Stomach smooth muscle (tissue), 2 donors: ENCODE results near the gene NPIPB6.
A peak's percentile ranks its signal among the peaks of the same experiment; 100 is the strongest.

Source experiments
- H3K27ac ChIP-seq: one replicate; pipeline ENCODE4 v1.7.0; 2013; ENCODE audit warnings: mild to moderate bottlenecking, low read length, inconsistent platforms
- H3K27me3 ChIP-seq, 2 donors: one replicate each; pipeline ENCODE4 v1.7.0; 2013; ENCODE audit warnings: low read length in 2 of 2; ENCODE audit not compliant: insufficient read depth in 2 of 2, control insufficient read depth in 1 of 2
- H3K36me3 ChIP-seq, 2 donors: one replicate each; pipeline ENCODE4 v1.7.0; 2013; ENCODE audit warnings: low read length in 2 of 2; ENCODE audit not compliant: control insufficient read depth in 2 of 2, insufficient read depth in 2 of 2
- H3K4me1 ChIP-seq: one replicate; pipeline ENCODE4 v1.7.0; 2013; ENCODE audit warnings: low read length; ENCODE audit not compliant: control insufficient read depth, insufficient read depth
- H3K4me3 ChIP-seq, 2 donors: one replicate each; pipeline ENCODE4 v1.7.0; 2013; ENCODE audit warnings: low read length in 2 of 2
- H3K9ac ChIP-seq, 2 donors: one replicate each; pipeline ENCODE4 v1.7.0; 2013; ENCODE audit warnings: low read length in 2 of 2, mild to moderate bottlenecking in 1 of 2
- H3K9me3 ChIP-seq, 2 donors: one replicate each; pipeline ENCODE4 v1.7.0; 2013; ENCODE audit warnings: low read length in 2 of 2; ENCODE audit not compliant: control insufficient read depth in 2 of 2
- donor health status: healthy.
- donor health status: Pancreatic carcinoma.

NPIPB6 gene

GRCh38 chr16:28297784-28298510 is 65.4 kb downstream of the NPIPB6 start:
- Histone ChIP-seq H3K27ac (no peak overlapping the region), H3K9ac (no peak overlapping the region), H3K9me3 (no peaks in the 10 kb centered on the region), H3K4me1 (peaks cover 5% of the 10 kb centered on the region), H3K4me3 (no peak overlapping the region), H3K36me3 (no peaks in the 10 kb centered on the region), H3K27me3 (no peaks in the 10 kb centered on the region)

DNA sequence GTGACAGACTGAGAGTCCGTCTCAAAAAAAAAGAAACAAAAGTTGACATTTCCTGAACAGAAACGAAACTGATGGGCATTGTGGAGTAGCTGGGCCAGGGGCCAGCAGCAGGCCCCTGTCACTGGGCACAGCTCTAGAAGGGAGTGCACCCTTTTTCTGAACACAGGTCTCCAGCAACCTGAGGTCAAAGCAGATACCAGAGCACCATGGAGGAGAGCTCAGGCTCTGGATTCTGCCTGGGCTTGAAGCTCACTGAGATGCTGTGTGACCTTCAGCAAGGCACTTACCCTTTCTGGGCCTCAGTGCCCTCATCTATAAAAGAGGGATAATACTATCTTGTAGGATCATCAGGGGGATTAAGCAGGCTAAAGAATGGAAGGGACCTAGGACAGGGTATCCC is 66.0 kb downstream of the NPIPB6 start:
- Histone ChIP-seq H3K4me1 (peaks cover 11% of the 10 kb centered on the region), H3K9ac (no peak overlapping the region), H3K4me3 (no peak overlapping the region), H3K27ac (no peak overlapping the region), H3K9me3 (no peaks in the 10 kb centered on the region), H3K36me3 (no peaks in the 10 kb centered on the region), H3K27me3 (peaks cover 0 to 2% of the 10 kb centered on the region in 2 donors)

- Histone ChIP-seq H3K27me3 (peaks cover 0 to 2% of the 10 kb centered on the region in 2 donors), H3K27ac (no peak overlapping the region), H3K4me1 (peaks cover 17% of the 10 kb centered on the region), H3K36me3 (no peaks in the 10 kb centered on the region), H3K9me3 (no peaks in the 10 kb centered on the region), H3K9ac (no peak overlapping the region), H3K4me3 (no peak overlapping the region)
These were observed 68.0 kb downstream of the NPIPB6 start for GRCh38 chr16:28295276-28295675.

DNA sequence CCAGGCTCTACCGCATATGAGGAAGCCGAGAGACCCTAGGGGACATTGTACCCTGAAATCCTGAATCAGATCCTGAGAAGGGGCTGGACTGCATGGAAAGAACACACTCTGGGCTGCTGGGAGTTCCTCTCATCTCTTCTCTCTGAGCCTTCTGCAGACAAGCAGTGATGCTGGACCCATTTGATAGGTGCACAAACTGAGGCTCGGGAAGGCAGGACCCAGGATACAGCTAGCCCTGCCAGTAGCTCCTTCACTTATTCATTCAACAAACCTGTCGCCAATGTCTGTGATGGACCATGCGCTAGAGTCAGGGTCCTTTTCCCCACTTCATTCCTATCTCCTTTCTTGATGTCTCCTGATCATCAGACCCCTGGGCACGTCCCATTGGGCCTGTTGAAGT is 69.1 kb downstream of the NPIPB6 start:
- H3K4me3 ChIP-seq: no peak overlapping the region
- H3K4me1 ChIP-seq: peaks cover 17% of the 10 kb centered on the region
- no peak overlapping the region for H3K9ac ChIP-seq

GRCh38 chr16:28293601-28293960 is 69.7 kb downstream of the NPIPB6 start:
- peaks cover 17% of the 10 kb centered on the region for H3K4me1 ChIP-seq

More for the DNA sequence above, 69.1 kb downstream of the NPIPB6 start:
- H3K9me3 ChIP-seq: no peaks in the 10 kb centered on the region
- no peaks in the 10 kb centered on the region for H3K36me3 ChIP-seq
- no peak overlapping the region for H3K27ac ChIP-seq
- peaks cover 0 to 2% of the 10 kb centered on the region in 2 donors for H3K27me3 ChIP-seq

GRCh38 chr16:28292731-28293600 is 70.3 kb downstream of the NPIPB6 start:
- H3K4me3 ChIP-seq: peak overlapping the region; percentile 59 to 68
- no peak overlapping the region for H3K27ac ChIP-seq
- H3K36me3 ChIP-seq: no peaks in the 10 kb centered on the region
- H3K9me3 ChIP-seq: no peaks in the 10 kb centered on the region
- peak overlapping the region in 1 of 2 donors; percentile 13 for H3K9ac ChIP-seq
- peaks cover 0 to 2% of the 10 kb centered on the region in 2 donors for H3K27me3 ChIP-seq
- H3K4me1 ChIP-seq: peaks cover 17% of the 10 kb centered on the region

More at GRCh38 chr16:28293601-28293960, 69.7 kb downstream of the NPIPB6 start:
- peaks cover 0 to 2% of the 10 kb centered on the region in 2 donors for H3K27me3 ChIP-seq
- no peak overlapping the region for H3K4me3 ChIP-seq
- H3K36me3 ChIP-seq: no peaks in the 10 kb centered on the region
- no peak overlapping the region for H3K9ac ChIP-seq
- no peak overlapping the region for H3K27ac ChIP-seq
- no peaks in the 10 kb centered on the region for H3K9me3 ChIP-seq
